Large intestine (tissue), 3 donors: ENCODE data around the gene SLC39A12. TPM values are rescaled to one million over a fixed set of nuclear protein-coding genes. Genes with fewer than 3 reads are reported as not detected.
"Not testable (repeated sequence)": the region's sequence is repeated elsewhere in the genome, so short reads cannot be mapped to it uniquely, and the experiment has no call there.

Experiments used
- DNase-seq, 2 donors: peaks; one replicate each; pipeline versions ENCODE4 v3.0.0 to v3.0.0-alpha.2; 2013
- H3K27ac ChIP-seq: one replicate; pipeline ENCODE4 v1.5.1; 2013; ENCODE audit warnings: low read length
- H3K27me3 ChIP-seq: 2 replicates; pipeline ENCODE4 v1.6.1; 2013; ENCODE audit warnings: low read length; ENCODE audit not compliant: control insufficient read depth, insufficient read depth
- H3K36me3 ChIP-seq: 2 replicates; pipeline ENCODE4 v1.6.1; 2013; ENCODE audit warnings: low read length; ENCODE audit not compliant: control insufficient read depth, insufficient read depth
- H3K4me1 ChIP-seq: one replicate; pipeline ENCODE4 v1.6.1; 2013; ENCODE audit warnings: low read length; ENCODE audit not compliant: control insufficient read depth, insufficient read depth
- H3K4me3 ChIP-seq: one replicate; pipeline ENCODE4 v1.5.1; 2013; ENCODE audit warnings: low read length
- H3K9me3 ChIP-seq: one replicate; pipeline ENCODE4 v1.6.1; 2013; ENCODE audit warnings: mild to moderate bottlenecking, low read depth, low read length, moderate library complexity; ENCODE audit not compliant: control insufficient read depth
- WGBS: methylation state at CpG from one replicate; pipeline ENCODE4 v1.1.5; 2013; ENCODE audit warnings: low lambda C conversion rate; ENCODE audit not compliant: insufficient coverage; 5-methylcytosine and 5-hydroxymethylcytosine counted together
- polyA plus RNA-seq: library from polyadenylated mRNA; unstranded; fragments of 120-200 nt; gene quantifications from one replicate; pipeline ENCODE4 v1.2.1, GENCODE V29; 2013

The SLC39A12 gene
- polyA plus RNA-seq, 1 donor: 0.03 TPM

DNA sequence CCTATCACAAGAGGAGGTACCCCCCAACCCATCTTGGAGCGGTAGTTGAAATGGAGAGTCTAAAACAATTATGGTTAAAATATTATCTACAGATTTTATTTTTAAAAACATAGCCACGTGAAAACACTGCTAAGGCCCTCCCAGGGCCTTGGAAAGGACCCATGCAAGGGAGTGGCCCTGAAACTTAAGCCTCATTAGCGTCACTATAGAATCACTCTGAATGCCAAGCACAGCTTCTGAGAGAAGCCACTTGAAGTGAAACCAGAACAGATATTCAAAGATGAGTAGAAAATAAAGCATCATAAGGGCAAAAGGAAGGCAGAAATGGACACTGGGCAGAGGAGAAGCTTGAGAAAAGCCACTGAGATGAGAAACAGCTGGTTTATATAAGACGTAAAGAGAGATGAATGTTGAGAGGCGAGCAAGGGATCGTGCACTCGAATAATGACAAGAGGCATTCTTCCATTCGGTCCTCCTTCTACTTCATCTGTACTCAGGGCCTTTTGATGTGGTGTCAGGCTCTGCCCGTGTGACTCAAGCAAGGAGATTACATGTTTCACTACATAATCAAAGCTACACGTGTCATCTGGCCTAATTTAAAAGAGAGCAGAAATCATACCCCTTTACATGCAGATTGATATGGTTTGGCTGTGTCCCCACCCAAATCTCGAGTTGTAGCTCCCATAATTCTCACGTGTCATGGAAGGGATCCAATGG, 33.4 kb upstream of the SLC39A12 start:
- 100% methylated on average over 1 of the region's 12 CpGs for WGBS
- no peak for DNase-seq
- Histone ChIP-seq H3K9me3 (peaks cover 6% of the 10 kb centered on the region), H3K27me3 (no peaks in the 10 kb centered on the region), H3K4me3 (no peak overlapping the region), H3K4me1 (no peaks in the 10 kb centered on the region), H3K27ac (no peak overlapping the region), H3K36me3 (no peaks in the 10 kb centered on the region)

DNA sequence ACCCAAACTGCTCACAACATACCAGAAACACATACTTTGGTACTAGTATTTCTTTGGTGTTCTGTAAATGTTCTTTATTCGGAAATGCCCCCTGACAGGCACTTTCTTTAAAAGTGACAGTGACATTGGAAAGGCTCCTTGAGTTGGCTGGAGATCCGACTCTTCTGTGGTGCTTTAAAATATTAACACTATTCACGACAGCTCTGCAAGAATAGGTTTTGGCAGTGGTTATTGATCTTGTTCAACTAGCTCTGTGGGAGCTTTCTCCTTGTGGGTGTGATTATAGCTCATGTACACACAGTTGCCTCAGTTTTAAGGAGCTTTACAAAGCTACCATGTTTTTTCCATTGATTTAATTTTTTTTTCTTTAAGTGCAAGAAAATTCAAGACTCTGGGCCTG, 30.3 kb upstream of the SLC39A12 start:
- no peak for DNase-seq

DNA sequence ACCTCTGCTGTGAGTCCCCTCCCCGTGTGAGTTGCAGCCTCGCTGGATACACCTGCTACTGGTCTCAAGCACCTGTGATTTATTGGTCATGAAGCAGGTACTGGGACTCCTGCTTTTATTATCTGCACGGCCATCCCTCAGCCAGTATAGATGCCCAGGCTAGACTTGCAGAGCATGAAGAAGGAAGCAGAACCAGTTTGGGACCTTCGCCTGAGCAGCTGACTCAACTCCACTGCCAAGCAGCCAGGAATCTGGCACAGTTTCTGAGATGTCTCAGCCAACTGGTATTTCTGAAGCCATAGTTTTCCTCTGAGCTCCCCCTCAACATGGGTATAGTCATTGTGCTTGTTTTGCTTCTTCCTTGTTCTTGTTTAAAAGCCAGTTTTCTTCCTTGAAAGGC, 28.0 kb upstream of the SLC39A12 start:
- Histone ChIP-seq H3K9me3 (no peaks in the 10 kb centered on the region), H3K4me1 (no peaks in the 10 kb centered on the region), H3K27me3 (no peaks in the 10 kb centered on the region), H3K36me3 (no peaks in the 10 kb centered on the region), H3K4me3 (no peak overlapping the region), H3K27ac (no peak overlapping the region)
- no peak for DNase-seq
- no CpG with 5 or more reads among the region's 4 CpGs for WGBS

More for the DNA sequence above, 30.3 kb upstream of the SLC39A12 start:
- no CpG with 5 or more reads among the region's 3 CpGs for WGBS
- Histone ChIP-seq H3K4me3 (no peak overlapping the region), H3K36me3 (no peaks in the 10 kb centered on the region), H3K27ac (no peak overlapping the region), H3K9me3 (peaks cover 6% of the 10 kb centered on the region), H3K4me1 (no peaks in the 10 kb centered on the region), H3K27me3 (no peaks in the 10 kb centered on the region)

DNA sequence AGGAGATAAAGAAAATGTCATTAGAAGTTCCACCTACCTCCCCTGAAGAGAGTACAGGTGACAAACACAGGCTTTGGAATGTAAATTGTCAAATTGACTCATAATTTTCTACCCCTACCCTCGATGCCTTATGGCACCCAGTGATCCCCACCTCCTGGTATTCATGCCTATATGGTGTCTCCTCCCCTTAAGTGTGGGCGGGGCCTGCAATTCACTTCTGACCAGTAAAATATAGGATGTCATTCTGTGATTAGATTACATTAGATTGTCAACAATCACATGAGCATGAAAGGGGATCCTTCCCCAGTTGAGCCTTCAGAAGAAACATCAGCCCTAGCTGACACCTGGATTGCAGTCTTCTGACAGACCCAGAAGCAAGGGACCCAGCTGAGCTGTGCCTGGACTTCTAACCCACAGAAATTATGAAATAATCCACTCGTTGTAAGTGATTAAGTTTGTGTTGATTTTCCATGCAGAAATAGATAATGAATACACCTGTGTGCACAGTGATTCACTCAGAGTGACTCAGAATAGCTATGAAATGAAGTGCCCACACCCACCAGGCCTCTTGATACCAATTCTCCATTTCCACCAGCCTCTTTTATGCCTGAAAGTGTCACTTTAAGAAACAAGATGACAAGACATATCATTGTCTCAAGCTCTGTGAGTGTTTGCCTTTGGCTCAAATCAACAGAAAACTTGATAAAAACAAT, 8.5 kb upstream of the SLC39A12 start:
- DNase-seq: no peak
- Histone ChIP-seq H3K9me3 (no peaks in the 10 kb centered on the region), H3K4me3 (no peak overlapping the region), H3K27ac (no peak overlapping the region), H3K4me1 (no peaks in the 10 kb centered on the region), H3K36me3 (no peaks in the 10 kb centered on the region), H3K27me3 (no peaks in the 10 kb centered on the region)
- whole genome bisulfite sequencing: no CpG with 5 or more reads among the region's 3 CpGs

DNA sequence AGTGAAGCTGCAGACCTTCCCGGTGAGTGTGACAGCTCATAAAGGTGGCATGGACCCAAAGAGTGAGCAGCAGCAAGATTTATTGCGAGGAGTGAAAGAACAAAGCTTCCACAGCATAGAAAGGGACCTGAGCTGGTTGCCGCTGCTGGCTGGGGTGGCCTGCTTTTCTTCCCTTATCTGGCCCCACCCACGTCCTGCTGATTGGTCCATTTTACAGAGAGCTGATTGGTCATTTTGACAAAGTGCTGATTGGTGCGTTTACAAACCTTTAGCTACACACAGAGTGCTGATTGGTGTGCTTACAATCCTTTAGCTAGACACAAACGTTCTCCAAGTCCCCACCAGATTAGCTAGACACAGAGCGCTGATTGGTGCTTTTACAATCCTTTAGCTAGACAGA, 1.4 kb upstream of the SLC39A12 start:
- H3K36me3 ChIP-seq, H3K9me3 ChIP-seq, DNase-seq, H3K4me1 ChIP-seq, H3K27ac ChIP-seq, H3K27me3 ChIP-seq, H3K4me3 ChIP-seq: not testable (repeated sequence)
- WGBS: no CpG with 5 or more reads among the region's 7 CpGs

DNA sequence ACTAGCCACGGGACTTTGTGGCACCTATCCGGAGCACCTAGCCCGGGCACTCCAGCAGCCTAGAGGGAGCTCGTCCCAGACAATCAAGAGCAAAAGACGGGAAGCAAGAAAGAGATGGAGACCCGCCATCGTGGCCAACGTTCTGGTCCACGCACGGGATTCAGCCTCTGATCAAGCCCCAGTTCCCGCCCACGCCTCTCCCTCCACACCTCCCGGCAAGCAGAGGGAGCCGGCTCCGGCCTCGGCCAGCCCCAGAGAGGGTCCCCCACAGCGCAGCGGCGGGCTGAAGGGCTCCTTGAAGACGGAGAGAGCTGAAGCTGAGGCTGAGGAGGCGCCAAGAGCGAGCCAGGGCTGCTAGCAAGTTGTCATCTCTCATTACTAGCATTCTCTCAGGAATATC, 992 bp upstream of the SLC39A12 start:
- Histone ChIP-seq H3K9me3 (peaks cover 3% of the 10 kb centered on the region), H3K4me1 (no peaks in the 10 kb centered on the region), H3K36me3 (no peaks in the 10 kb centered on the region), H3K27ac (no peak overlapping the region), H3K4me3 (no peak overlapping the region), H3K27me3 (no peaks in the 10 kb centered on the region)
- WGBS: no CpG with 5 or more reads among the region's 22 CpGs
- DNase-seq: no peak

DNA sequence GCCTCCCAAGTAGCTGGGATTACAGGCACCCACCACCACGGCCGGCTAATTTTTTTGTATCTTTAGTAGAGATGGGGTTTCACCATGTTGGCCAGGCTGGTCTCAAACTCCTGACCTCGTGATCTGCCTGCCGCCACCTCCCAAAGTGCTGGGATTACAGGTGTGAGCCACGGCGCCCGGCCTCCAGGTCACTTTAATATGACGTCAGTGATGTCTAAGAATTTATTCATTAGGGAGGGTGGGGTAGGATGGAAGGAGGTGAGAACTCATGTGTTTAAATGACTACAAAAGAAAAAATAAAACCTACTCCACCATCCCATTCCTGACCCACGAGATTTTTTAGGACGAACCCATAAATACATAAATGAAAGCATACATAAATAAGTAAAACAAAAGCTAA, 2.7 kb downstream of the SLC39A12 start:
- not testable (repeated sequence) for H3K4me3 ChIP-seq, H3K27me3 ChIP-seq, DNase-seq, H3K4me1 ChIP-seq, H3K36me3 ChIP-seq, H3K27ac ChIP-seq, H3K9me3 ChIP-seq
- WGBS: 85% methylated on average over 2 of the region's 10 CpGs

DNA sequence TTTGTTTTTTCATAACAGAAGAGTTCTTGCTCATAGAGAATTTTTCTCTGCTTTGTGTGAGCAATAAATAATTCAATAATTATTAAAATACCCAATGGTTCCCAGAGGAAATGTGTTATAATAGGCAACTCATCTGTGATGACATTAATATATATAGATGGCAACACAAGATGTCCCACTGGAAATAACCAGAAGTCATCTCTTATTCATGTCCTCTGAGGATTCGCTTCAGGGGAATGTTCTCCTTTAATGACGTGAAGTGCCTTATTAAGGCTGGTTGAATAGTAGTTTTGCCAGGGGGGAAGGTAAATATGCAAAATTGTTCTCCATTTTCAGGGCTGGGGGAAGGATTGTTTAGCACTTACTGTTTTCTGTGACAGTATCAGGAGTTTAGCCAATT, 3.1 kb downstream of the SLC39A12 start:
- Histone ChIP-seq H3K4me1 (no peaks in the 10 kb centered on the region), H3K4me3 (no peak overlapping the region), H3K9me3 (peaks cover 3% of the 10 kb centered on the region), H3K27ac (no peak overlapping the region), H3K27me3 (peaks cover 5% of the 10 kb centered on the region), H3K36me3 (no peaks in the 10 kb centered on the region)
- DNase-seq: no peak
- no CpG with 5 or more reads among the region's 2 CpGs for WGBS

DNA sequence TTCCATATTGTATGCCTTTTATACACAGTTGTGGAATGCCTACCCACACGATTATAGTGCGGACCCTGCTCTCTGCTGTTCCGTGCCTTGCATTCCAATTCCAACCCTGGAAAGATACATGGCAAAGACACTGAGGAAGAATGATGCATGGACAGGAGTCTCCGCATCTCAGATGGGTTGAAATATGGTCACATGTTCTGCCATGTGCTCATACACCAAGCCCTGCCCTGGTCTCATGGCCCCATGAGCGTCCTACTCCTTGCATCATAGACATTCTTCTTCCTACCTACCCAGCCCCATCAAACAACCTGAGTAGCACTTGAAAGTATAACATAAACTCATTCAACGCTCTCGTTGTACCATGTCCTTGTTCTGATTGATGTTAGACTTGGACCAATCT, 6.3 kb downstream of the SLC39A12 start:
- Histone ChIP-seq H3K9me3 (no peaks in the 10 kb centered on the region), H3K4me1 (no peaks in the 10 kb centered on the region), H3K27me3 (peaks cover 5% of the 10 kb centered on the region), H3K4me3 (no peak overlapping the region), H3K36me3 (no peaks in the 10 kb centered on the region), H3K27ac (no peak overlapping the region)
- no CpG with 5 or more reads among the region's 7 CpGs for WGBS
- no peak for DNase-seq

DNA sequence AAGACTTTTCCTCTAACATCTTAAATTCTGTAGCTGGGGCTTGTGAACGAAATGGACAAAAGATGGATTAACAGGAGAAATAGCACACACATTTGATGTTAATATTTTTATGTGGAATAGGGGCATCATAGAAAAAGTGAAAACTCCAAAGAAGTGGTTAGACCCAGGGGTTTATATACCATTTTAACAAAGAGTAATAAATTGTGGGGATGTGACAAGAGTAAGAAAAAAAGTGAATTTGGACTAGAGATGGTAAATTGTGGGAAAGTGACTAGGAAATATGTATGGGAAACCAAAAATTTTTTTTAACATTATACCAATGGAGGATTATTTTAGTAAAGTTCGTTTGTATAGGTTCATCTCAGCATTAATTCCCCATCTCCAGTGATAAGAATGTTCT, 8.2 kb downstream of the SLC39A12 start:
- H3K36me3 ChIP-seq: no peaks in the 10 kb centered on the region
- H3K4me3 ChIP-seq: no peak overlapping the region
- H3K4me1 ChIP-seq: no peaks in the 10 kb centered on the region
- DNase-seq: no peak
- H3K9me3 ChIP-seq: no peaks in the 10 kb centered on the region
- 85% methylated on average over 2 of the region's 2 CpGs for WGBS
- H3K27me3 ChIP-seq: peaks cover 5% of the 10 kb centered on the region
- no peak overlapping the region for H3K27ac ChIP-seq
